WTC11 (cell line): ENCODE measurements around the gene B3GNT4. TPM values are rescaled to one million over a fixed set of nuclear protein-coding genes. Genes with fewer than 3 reads are reported as not detected.

Experiments used
- ATAC-seq: fragments of 200-7000 bp; cut with Tn5 transposase; 2 replicates; pipeline ENCODE4 v1.10.0; 2021; ENCODE audit warnings: mild to moderate bottlenecking, moderate library complexity
- CTCF ChIA-PET: fragments of 300-600 bp; sonication (Branson Sonifier 250); formaldehyde crosslinking; loops from one replicate; lab custom pipeline; 2021; ENCODE audit warnings: antibody characterized with exemption; lab: Charles Lee
- POLR2A ChIA-PET: fragments of 350-600 bp; sonication (Branson Sonifier 250); formaldehyde crosslinking; loops from one replicate; lab custom pipeline; 2021; ENCODE audit warnings: antibody characterized with exemption; lab: Charles Lee
- DNase-seq: peaks from one replicate; pipeline ENCODE4 v3.0.0; 2021; ENCODE audit warnings: low spot score
- H3K27ac Mint-ChIP-seq: 2 replicates; pipeline ENCODE4 v1.8.0; 2021; ENCODE audit warnings: mixed read lengths
- H3K27me3 Mint-ChIP-seq: 2 replicates; pipeline ENCODE4 v1.8.0; 2021; ENCODE audit warnings: low read depth, mild to moderate bottlenecking, moderate library complexity, mixed read lengths
- H3K36me3 Mint-ChIP-seq: 2 replicates; pipeline ENCODE4 v1.8.0; 2021; ENCODE audit warnings: mixed read lengths
- H3K4me1 Mint-ChIP-seq: 2 replicates; pipeline ENCODE4 v1.8.0; 2022; ENCODE audit warnings: mixed read lengths
- H3K4me3 Mint-ChIP-seq: 2 replicates; pipeline ENCODE4 v1.8.0; 2021; ENCODE audit warnings: mild to moderate bottlenecking, moderate library complexity, mixed read lengths
- H3K9me3 Mint-ChIP-seq: 2 replicates; pipeline ENCODE4 v1.8.0; 2021; ENCODE audit warnings: mixed read lengths
- AFF4 ChIP-seq: sonication (generic); formaldehyde crosslinking; IDR thresholded peaks from 2 replicates; pipeline ENCODE4 v1.8.1; 2023; ENCODE audit warnings: mild to moderate bottlenecking, missing genetic modification reagents, borderline replicate concordance
- E2F5 ChIP-seq: sonication (generic); formaldehyde crosslinking; IDR thresholded peaks from 2 replicates; pipeline ENCODE4 v1.8.1; 2022; ENCODE audit warnings: mild to moderate bottlenecking, moderate library complexity, missing genetic modification reagents
- ERG ChIP-seq: fragments of 250-450 bp; sonication (Bioruptor Pico); IDR thresholded peaks from 2 replicates; pipeline ENCODE4 v1.8.0; 2021; ENCODE audit warnings: mild to moderate bottlenecking
- ESRRA ChIP-seq: sonication (generic); formaldehyde crosslinking; IDR thresholded peaks from 2 replicates; pipeline ENCODE4 v1.8.1; 2022; ENCODE audit warnings: mild to moderate bottlenecking, missing genetic modification reagents, borderline replicate concordance
- FOXK1 ChIP-seq: sonication (generic); formaldehyde crosslinking; IDR thresholded peaks from 2 replicates; pipeline ENCODE4 v1.8.0; 2022; ENCODE audit warnings: mild to moderate bottlenecking, moderate library complexity, missing genetic modification reagents
- HMGXB4 ChIP-seq: sonication (generic); formaldehyde crosslinking; IDR thresholded peaks from 2 replicates; pipeline ENCODE4 v1.8.1; 2023; ENCODE audit warnings: mild to moderate bottlenecking, moderate library complexity, missing genetic modification reagents
- KAT7 ChIP-seq: sonication (generic); formaldehyde crosslinking; IDR thresholded peaks from 2 replicates; pipeline ENCODE4 v1.8.1; 2023; ENCODE audit warnings: missing genetic modification reagents, mild to moderate bottlenecking, borderline replicate concordance
- MAX ChIP-seq: sonication (generic); formaldehyde crosslinking; IDR thresholded peaks from 2 replicates; pipeline ENCODE4 v1.8.0; 2022; ENCODE audit warnings: mild to moderate bottlenecking, missing genetic modification reagents
- NFYB ChIP-seq: sonication (generic); formaldehyde crosslinking; conservative IDR thresholded peaks from 2 replicates; pipeline ENCODE4 v1.8.0; 2022; ENCODE audit warnings: low read depth, missing genetic modification reagents
- NR3C1 ChIP-seq: sonication (generic); formaldehyde crosslinking; conservative IDR thresholded peaks from 2 replicates; pipeline ENCODE4 v1.8.1; 2023; ENCODE audit warnings: low read depth, mild to moderate bottlenecking, missing genetic modification reagents
- USF1 ChIP-seq: sonication (generic); formaldehyde crosslinking; IDR thresholded peaks from 2 replicates; pipeline ENCODE4 v1.8.0; 2022; ENCODE audit warnings: mild to moderate bottlenecking, missing genetic modification reagents
- USF2 ChIP-seq: sonication (generic); formaldehyde crosslinking; IDR thresholded peaks from 2 replicates; pipeline ENCODE4 v1.8.1; 2023; ENCODE audit warnings: mild to moderate bottlenecking, missing genetic modification reagents, moderate library complexity
- ZMAT4 ChIP-seq: fragments of 250-450 bp; sonication (Bioruptor Pico); IDR thresholded peaks from 2 replicates; pipeline ENCODE4 v1.9.0; 2021; ENCODE audit warnings: mild to moderate bottlenecking
- ZNF121 ChIP-seq: sonication (generic); formaldehyde crosslinking; IDR thresholded peaks from 2 replicates; pipeline ENCODE4 v1.8.0; 2023; ENCODE audit warnings: missing genetic modification reagents
- ZNF138 ChIP-seq: sonication (generic); formaldehyde crosslinking; conservative IDR thresholded peaks from 2 replicates; pipeline ENCODE4 v1.8.1; 2022; ENCODE audit warnings: mild to moderate bottlenecking, moderate library complexity, missing genetic modification reagents
- ZNF281 ChIP-seq: sonication (generic); formaldehyde crosslinking; IDR thresholded peaks from 2 replicates; pipeline ENCODE4 v1.8.0; 2023; ENCODE audit warnings: mild to moderate bottlenecking, missing genetic modification reagents
- ZNF317 ChIP-seq: sonication (generic); formaldehyde crosslinking; IDR thresholded peaks from 2 replicates; pipeline ENCODE4 v1.8.1; 2023; ENCODE audit warnings: low read depth, mild to moderate bottlenecking, moderate library complexity, missing genetic modification reagents, borderline replicate concordance
- ZNF423 ChIP-seq: fragments of 250-450 bp; sonication (Bioruptor Pico); IDR thresholded peaks from 2 replicates; pipeline ENCODE4 v2.1.2; 2022; ENCODE audit warnings: mild to moderate bottlenecking, moderate library complexity
- ZNF425 ChIP-seq: fragments of 250-450 bp; sonication (Bioruptor Pico); conservative IDR thresholded peaks from 2 replicates; pipeline ENCODE4 v1.9.0; 2021; ENCODE audit warnings: mild to moderate bottlenecking
- ZNF671 ChIP-seq: fragments of 250-450 bp; sonication (Bioruptor Pico); IDR thresholded peaks from 2 replicates; pipeline ENCODE4 v1.8.0; 2021; ENCODE audit warnings: mild to moderate bottlenecking
- total RNA-seq: library from RNA; stranded (reverse); gene quantifications from 3 replicates; pipeline ENCODE4 v1.2.3, GENCODE V29; 2021

Gene B3GNT4
- total RNA-seq, 1 experiment from 2014 or later: 2.0 TPM

- DNase-seq: peak; percentile 80
- Mint-ChIP-seq H3K4me1 (peaks cover 3% of the 10 kb centered on the region; the same call in 1 of the 2 replicates), H3K27ac (no peak within 1 kb of the TSS), H3K36me3 (no peaks in the 10 kb centered on the region), H3K27me3 (peaks cover 17% of the 10 kb centered on the region), H3K4me3 (peak within 1 kb of the TSS; percentile 74), H3K9me3 (no peaks in the 10 kb centered on the region)
- ATAC-seq: peak; percentile 88
- POLR2A ChIA-PET: interaction anchor here (0.6 to 1.0 kb wide), 2 partner anchors 43 to 525 kb away, joined by 3 read pairs; partner anchors contain the start of gene DIABLO
- CTCF ChIA-PET: interaction anchor here (0.6 to 1.9 kb wide), 8 partner anchors 8 to 265 kb away, joined by 3 to 8 read pairs (median 4); partner anchors contain the start of genes B3GNT4 and CFAP251
- TF ChIP-seq AFF4 (CRISPR knock-in tag): no peak
- TF ChIP-seq ZNF281 (CRISPR knock-in tag): no peak
- TF ChIP-seq USF1: no peak
- no peak for TF ChIP-seq NFYB
- no peak for TF ChIP-seq USF2
- no peak for TF ChIP-seq FOXK1 (CRISPR knock-in tag)
- TF ChIP-seq KAT7 (CRISPR knock-in tag): no peak
- no peak for TF ChIP-seq E2F5 (CRISPR knock-in tag)
- TF ChIP-seq ZNF121: 0 out of 2 replicates have a peak, but pooled peaks have one; percentile 4
- no peak for TF ChIP-seq ESRRA (CRISPR knock-in tag)
- no peak for TF ChIP-seq NR3C1 (CRISPR knock-in tag)
- no peak for TF ChIP-seq ZNF671 (CRISPR knock-in tag)
- TF ChIP-seq ZNF425 (CRISPR knock-in tag): no peak
- no peak; the same call in 1 of the 2 replicates for TF ChIP-seq HMGXB4 (CRISPR knock-in tag)
- TF ChIP-seq ZNF317 (CRISPR knock-in tag): no peak
- 0 out of 2 replicates have a peak, but pooled peaks have one; percentile 28 for TF ChIP-seq ZNF138 (CRISPR knock-in tag)
- TF ChIP-seq ERG (CRISPR knock-in tag): no peak
- TF ChIP-seq ZMAT4 (CRISPR knock-in tag): no peak
- TF ChIP-seq MAX (CRISPR knock-in tag): peak; percentile 38; the same call in 1 of the 2 replicates
- no peak for TF ChIP-seq ZNF423
Observed at GRCh38 chr12:122182887-122183587, 20.5 kb upstream of the B3GNT4 start, which contains the start of gene LRRC43. LRRC43 (plus strand) TSS chr12:122183123; CDS start chr12:122183145, 22 bp downstream.
